GM19468 (cell line): ENCODE data around the gene USP47.
A peak's percentile ranks its signal among the peaks of the same experiment; 100 is the strongest.
"Not testable (repeated sequence)": the region's sequence is repeated elsewhere in the genome, so short reads cannot be mapped to it uniquely, and the experiment has no call there.

ENCODE experiments used
- ATAC-seq: cut with Tn5 transposase; IDR thresholded peaks from one replicate; pipeline ENCODE4 v1.9.1; 2021; ENCODE audit warnings: mild to moderate bottlenecking, moderate library complexity, moderate number of reproducible peaks; ENCODE audit not compliant: unreplicated experiment; ENCODE audit errors: extremely low read depth

The USP47 gene

DNA sequence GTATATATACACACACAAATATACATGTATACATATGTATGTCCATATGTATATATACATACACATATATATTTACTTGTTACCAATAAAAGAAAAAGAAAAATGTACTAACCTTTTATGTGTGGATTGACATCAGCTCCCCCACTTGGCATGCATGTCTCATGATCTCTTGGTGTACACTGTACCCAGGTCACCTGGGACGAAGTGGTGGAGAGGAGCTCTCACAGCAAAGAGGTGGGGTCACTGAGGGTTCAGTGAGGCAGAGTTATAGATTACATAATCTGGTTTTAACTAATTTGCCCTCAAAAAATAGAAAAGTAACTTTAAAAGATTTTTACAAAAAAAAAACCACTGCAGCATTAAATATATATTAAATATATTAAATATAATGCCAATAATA lies 15.5 kb upstream of the USP47 start:
- no peak for ATAC-seq

DNA sequence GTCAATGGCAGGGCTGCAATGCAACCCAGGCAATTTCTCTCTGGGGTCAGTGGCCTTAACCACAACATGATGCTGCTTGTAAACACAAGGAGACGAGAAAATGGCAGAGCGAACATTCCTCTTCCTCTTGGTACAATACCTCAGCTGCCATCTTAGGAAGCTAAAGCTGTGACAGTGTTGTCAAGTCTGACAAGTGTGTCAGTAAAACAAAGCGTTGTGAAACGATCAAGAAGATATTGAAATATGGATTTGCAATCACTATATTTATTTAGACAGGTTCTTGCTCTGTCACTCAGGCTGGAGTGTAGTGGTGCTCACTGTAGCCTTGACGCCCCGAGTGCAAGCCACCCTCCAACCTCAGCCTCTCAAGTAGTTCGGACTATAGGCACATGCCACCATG lies 14.5 kb upstream of the USP47 start:
- no peak for ATAC-seq

DNA sequence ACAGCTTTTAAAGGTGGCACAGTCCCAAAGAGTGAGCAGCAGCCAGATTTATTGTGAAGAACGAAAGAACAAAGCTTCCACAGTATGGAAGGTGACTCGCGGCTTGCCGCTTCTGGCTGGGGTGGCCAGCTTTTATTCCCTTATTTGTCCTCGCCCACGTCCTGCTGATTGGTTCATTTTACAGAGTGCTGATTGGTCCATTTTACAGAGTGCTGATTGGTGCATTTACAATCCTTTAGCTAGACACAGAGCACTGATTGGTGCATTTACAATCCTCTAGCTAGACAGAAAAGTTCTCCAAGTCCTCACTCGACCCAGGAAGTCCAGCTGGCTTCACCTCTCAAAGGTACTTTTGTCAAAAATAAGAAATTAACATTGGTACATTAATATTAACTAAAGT lies 10.4 kb upstream of the USP47 start:
- not testable (repeated sequence) for ATAC-seq

DNA sequence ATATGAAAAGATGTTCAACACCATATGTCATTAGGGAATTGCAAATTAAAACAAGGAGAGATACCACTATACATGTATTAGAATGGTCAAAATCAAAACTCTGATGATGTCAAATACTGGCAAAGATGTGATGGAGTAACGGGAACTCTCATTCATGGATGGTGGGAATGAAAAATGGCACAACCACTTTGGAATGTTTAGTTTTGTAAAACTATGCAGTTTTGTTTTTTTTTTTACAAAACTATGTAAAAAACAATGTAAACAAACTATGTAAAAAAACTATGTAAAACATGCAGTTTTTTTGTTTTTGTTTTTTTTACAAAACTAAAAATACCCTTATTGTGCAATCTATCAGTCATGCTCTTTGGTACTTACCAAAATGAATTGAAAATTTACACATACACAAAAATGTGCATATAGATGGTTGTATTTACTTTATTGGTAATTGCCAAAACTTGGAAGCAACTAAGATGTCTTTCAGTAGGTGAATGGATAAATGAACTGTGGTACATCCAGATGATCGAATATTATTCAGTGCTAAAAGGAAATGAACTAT lies 5.0 kb upstream of the USP47 start:
- ATAC-seq, result no peak

DNA sequence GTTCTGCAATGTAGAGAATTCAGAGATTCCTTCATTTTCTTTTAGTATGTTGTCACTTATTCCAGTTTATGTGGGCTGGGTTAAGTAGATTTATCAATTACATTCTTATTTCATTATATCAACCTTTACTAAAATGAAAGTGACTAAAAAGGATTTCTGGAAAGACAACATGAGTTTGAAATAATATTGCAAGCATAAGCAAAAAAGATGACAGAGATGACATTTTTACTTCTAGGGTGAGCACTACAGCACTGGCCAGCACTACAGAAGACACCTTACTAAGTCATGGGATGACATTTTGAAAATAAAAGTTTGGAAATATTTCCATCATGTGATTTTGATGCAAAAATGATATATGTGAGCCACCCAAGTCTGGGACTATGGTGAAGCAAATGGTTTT lies 2.1 kb upstream of the USP47 start:
- ATAC-seq, result no peak

DNA sequence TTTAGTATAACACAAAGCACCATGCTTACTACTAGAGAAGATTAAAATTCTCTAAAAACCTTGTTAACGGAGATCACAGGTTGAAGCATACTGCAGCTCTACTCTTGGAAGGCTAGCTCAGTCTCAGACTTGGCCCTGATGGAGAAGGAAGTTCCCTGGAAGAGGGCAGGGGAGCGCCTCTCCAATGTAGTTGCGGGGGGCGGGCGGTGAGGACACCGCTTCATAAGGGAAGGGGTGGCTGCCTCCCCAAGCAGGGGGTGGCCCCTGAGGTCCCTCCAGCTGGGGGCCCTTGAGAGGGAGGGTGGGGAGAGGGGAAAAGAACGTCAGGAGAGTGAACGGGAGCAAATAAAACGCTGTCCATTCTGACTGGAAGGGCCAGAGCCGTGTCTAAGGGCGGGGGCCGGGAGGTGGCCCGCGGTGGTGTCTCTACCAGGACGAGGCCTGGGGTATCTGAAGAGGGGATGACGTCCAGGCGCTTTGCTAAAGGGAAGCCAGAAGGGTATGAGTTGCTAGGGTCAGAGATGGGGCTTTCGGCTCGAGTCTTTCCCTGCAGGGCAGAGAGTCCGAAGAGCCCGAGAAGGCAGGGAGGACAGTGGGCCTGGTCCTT lies 553 bp upstream of the USP47 start:
- peak; percentile 11 for ATAC-seq

DNA sequence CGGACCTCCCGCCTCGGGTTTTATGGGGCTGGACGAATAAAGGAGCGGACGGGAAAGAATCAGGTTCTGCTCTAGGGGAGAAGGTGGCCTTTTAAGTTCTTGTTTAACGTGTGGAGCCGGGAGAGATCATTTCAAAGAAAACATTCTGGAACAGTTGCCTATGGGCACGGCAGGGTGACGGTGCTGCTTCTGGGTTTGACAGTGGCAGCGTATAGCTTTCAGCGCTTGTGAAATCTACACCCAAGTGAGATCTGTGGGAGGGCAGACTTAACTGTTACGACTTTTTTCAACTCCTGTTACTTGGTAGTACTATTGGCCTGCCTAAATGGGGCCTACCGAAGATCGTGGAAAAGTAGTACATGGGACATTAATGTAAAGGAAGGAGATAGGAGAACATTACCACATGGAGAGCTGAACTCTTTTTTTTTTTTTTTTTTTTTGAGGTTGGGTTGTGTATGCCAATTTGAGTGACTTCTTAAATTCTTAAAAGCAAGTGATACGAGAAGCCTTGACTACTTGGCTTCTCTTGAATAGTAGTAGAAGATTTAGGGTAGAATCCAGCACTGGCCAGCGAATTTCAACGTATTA lies 743 bp downstream of the USP47 start:
- no peak for ATAC-seq

DNA sequence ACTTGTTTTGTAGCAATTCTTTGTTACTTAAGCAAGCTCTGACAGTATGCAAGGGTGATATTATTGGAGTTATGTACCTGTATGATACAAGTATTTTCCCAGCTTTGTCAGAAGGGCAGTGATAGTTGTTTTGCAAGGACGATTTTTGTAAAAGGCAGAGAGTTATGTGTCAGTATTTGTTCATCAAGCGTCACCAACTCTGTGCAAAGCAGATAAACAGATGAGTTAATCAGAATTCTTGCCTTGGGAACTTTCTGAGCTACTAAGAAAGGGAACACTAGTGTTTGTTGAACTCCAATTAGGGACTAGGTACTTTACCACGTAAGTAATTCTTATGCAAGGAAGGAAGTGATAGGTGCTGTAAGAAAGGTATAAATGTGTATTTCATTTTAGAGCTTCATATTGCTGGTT lies 1.4 kb downstream of the USP47 start:
- ATAC-seq, result no peak

DNA sequence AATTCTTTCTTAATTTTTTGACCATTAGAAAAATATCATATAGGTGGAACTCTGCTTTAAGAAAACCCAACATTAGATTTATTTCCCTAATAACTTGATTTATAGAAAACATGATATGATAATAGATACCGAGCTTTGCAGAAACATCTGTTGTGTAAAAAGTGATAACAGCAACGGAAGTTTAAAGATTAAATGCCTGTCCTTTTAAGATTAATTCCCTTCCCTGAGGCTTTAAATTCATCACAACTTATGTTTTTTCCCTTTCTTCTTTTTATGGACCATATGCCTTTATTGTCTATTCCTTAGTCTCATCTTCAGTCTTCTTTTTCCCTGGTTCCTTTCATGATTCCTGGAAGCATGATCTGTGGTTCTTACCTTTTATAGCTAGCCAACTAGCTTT lies 1.9 kb downstream of the USP47 start:
- ATAC-seq, result no peak

DNA sequence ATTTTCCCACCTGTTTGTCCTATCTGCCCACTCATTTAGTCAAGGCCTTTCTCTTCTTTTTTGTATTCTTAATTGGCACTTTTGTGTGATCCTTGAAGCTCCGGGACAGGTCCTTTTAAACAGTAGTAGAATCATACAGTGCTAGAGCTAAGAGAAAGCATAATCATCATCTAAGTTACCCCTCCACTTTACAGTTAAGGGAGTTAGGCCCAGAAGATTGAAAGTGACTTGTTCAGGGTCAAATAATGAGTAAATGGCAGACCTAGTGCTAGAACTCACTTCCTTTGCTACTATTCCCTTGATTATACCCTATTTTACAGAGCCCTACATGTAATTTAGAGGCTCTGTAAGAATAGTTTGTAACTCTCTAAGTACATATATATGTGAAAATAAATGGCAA lies 2.5 kb downstream of the USP47 start:
- ATAC-seq, result no peak

DNA sequence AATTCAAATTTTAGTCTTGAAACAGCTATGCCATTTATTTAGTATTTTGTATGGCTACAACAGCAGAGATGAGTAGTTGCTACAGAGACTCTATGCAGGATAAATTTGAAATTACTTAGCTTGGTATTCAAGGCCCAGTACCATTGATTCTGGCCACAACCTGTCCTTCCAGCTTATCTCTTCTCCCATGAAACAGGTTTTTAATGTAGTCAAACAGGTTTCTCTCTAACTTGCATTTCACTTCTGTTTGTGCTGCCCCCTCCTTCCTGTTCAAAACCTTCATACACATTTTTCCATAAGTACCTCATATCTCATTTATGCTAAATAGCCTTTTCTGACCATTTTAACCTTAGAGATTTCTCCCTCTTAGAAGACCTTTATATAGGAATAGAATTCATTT lies 3.3 kb downstream of the USP47 start:
- no peak for ATAC-seq

DNA sequence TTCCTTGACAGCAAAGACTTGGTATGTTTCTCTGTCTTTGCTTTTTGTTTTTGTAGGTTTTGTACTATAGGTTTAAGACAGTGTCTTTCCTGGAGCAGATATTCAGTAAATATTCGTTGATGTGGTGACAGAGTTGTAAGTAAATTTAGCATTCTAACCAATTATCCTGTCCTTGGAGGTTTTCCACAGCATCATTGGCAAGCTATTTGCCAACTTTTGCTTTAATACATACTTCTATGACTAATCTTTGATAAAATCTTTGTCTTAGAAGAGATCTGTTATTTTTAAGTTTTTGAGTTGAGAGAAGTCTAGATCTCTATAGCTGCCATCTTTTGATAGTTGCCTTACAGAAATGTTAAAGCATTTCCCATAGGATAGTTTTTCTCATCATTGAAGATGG lies 3.8 kb downstream of the USP47 start:
- ATAC-seq, result no peak

DNA sequence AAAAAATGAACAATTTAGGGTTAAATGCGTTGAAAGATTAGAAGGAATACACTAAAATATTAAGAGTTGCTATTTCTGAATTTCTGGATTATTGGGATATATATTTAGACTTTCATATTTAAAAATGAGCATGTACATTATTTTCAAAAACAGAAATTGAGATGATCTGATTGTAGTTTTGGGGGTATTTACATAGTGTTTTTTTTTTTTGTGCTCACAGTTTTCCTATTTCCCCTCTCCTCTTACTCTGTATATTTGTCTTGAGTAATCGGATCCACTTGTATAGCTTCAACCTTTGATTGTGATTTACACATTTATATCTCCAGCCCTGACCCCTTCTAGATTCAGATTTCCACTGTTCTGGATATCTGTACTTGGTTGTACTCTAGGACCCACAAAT lies 5.3 kb downstream of the USP47 start:
- ATAC-seq, result no peak

DNA sequence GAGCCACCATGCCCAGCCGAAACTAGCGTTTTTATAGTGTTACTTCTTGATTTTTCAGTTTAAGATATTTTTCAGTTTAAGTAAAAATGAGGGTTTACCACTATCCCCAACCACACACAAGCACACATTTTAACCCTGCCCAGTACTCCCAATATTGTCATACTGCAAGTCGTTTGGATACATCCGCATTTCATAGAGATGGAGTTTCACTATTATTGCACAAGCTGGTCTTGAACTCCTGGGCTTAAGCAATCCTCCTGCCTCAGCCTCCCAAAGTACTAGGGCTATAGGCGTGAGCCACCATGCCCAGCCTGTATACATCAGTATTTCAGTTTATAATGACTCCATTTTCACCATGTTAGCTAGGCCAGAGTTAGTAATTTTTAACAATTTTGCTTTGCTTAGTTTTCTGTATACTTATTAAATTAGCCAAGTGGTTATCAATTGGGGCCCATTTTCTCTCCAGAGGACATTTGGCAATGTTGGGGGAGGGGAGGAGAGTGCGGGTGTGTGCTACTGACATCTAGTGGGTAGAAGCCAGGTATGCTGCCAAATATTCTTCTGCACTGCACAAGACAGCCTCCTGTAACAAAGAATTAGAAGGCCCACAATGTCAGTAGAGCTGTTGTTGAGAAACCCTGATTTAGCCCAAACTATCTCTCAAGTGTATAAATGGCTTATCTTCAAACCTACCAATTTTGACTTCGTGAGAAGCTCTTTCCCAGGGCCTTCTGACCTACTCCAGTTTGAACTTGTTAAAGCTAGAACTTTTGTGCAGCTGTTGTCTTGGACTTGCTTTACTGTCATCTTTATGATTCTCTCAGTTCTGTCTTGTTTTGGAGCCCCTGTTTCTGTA lies 7.3 kb downstream of the USP47 start:
- ATAC-seq, result peak; percentile 37

DNA sequence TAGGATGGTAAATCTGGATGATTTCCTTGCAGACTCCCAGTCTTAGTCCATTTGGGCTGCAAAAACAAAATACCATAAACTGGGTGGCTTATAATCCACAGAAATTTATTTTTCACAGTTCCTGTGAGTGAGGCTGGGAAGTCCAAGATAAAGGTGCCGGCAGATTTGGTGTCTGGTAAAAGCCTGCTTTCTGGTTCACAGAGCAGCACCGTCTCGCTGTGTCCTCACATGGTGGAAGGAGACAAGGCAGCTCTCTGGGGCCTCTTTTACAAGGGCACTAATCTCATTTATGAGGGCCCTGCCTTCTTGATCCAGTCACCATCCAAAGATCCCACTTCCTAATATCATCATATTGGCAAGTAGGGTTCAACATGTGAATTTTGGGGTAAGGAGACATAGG lies 8.9 kb downstream of the USP47 start:
- no peak for ATAC-seq

DNA sequence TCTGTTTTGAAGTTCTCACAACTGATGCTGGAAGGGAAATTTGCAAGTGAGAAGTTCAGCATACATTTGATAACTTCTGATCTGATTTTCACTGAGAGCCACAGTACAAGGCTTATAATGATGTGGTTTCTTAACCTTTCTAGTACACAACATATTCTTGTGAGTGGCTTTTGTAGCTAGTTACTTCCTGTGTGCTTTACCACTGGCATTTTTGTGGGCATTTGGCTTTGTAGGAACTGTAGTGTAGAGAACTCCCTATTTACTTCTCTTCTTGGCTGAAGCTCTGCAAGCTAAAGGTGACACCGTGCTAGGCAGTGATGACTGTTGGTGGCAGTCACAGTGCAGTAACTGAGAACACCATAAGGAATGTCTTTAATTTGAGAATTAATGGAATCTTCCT lies 14.9 kb downstream of the USP47 start:
- no peak for ATAC-seq

DNA sequence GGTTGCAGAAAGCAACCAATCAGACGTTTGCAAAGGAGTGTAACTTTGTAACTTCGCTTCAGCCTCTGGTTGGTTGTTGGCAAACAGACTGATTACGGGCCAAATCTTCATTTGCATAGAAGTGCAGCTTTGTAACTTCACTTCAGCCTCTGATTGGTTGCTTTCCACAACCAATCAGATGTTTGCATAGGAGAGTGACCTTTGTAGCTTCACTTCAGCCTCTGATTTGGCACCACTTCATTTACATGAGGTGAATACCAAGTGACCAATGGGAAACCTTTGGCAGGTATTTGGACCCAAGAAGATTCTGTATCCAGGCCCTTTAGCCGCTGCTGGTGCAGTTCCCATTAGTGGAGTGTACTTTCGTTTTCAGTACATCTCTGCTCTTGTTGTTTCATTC lies 16.0 kb downstream of the USP47 start:
- no peak for ATAC-seq

DNA sequence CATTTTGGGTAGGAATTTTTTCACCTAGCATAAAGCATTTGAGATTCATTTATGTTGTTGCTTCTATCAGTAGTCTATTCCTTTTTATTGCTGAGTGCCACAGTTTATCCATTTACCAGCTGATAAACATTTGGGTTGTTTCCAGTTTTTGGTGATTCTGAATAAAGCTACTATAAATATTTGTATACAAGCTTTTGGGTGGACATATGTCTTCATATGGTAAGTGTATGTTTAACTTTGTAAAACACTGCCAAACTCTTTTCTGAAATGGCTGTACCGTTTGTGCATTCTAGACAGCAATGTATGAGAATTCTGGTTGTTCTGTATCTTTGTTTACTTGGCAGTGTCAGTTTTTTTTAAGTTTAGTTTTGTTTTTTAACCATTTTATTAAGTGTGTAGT lies 16.9 kb downstream of the USP47 start:
- ATAC-seq, result no peak

DNA sequence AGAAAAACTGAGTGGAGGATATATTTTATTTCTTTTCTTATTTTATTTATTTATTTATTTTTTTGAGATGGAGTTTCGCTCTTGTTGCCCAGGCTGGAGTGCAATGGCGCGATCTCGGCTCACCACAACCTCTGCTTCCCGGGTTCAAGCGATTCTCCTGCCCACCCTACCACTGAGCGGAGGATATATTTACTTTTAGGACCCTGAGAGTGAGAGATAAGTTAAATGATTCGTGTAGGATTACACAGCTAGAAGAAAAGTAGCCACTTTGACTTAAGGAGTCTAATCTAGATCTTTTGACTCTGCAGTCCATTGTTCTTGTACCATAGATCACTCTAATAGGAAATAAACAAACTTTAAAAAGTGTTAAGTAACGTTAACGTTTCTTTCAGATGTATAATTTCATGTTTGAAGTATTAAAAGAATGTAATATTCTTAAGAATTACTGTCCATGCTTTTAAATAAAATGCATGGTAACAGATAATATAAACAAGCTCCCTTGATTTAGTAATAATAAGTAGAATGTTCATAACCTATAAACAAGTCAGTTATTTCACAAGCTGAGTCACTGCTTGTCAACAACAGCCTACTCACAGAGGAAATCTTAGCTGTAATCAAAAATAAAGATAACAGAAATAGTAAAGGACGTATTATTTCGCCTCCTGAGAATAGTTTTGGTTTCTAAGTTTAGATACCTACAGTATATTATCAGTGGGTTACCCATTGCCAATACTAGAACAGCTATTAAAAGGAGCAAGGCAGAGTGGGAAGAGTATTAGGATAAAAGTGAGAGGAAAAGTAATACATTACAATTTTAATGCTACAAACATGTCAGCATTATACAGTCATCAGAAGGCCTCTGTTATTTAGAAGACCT lies 18.6 kb downstream of the USP47 start:
- ATAC-seq, result no peak

DNA sequence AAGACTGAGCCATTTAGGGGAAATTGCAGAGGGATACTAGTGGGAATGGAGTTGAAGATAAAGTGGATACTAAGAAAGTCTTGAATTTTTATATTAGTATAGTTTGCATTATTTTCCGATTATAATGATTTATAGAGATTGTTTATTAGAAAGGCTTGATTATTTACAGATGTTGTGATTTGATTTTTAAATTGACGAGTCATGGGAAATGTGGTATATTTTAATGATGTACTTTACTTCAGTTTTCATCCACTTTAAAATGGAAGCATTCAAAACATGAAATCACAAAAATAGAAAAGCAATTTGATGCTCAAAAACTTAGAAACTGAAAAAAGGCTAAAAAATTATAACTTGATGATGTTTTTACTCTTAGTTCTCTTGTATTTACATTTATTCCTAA lies 21.2 kb downstream of the USP47 start:
- no peak for ATAC-seq
